Astrocyte of the spinal cord (primary cell): ENCODE results near the gene CCR7.

ENCODE experiments used
- DNase-seq: peaks from one replicate; pipeline ENCODE4 v3.0.0; 2011; ENCODE audit warnings: low read depth, low spot score
- H3K4me3 ChIP-seq: 2 replicates; pipeline ENCODE4 v1.5.1; 2011; ENCODE audit warnings: low read depth, mild to moderate bottlenecking, low read length, moderate library complexity
- in situ Hi-C: cut with HindIII; loops from 2 replicates; pipeline ENCODE4 v1.10.0; 2017; ENCODE audit warnings: low sequenced_read_pairs
- TF ChIP-seq, protein P1 (sequence below): IDR thresholded peaks from 2 replicates; pipeline ENCODE4 v1.5.1; 2012; ENCODE audit warnings: low read depth, mild to moderate bottlenecking, low read length, inconsistent platforms

CCR7 gene

DNA sequence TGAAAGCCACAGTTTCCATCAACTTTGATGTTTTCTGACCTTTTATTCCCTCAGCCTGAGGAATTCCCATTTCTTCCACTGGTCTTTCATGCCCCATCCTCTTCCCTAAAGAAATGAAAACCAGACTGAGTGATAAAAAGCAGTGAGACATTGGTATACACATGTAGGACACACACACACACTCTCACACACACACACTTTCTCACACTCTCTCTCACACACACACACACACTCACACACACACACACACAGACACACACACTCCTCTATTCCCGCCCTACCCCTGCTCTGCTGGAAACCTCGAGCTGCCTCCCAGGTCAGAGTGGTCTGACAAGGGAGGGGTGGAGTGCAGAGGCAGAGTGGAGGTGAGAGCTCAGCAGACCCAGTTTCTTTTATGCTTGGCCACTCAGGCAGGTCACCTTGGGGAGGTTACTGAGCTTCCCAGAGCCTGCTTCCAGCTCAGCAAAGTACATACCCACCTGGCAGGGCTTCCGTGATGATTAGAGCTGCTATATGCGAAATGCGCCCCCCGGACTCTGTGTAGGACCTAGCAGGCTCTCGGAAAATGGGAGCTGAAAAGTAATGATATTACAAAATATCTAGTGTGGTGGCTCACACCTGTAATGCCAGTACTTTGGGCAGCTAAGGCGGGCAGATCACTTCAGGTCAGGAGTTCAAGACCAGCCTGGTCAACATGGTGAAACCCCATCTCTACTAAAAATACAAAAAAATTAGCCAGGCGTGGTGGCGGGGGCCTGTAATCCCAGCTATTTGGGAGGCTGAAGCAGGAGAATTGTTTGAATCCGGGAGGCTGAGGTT lies 30.7 kb downstream of the CCR7 start:
- TF ChIP-seq, protein P1, sequence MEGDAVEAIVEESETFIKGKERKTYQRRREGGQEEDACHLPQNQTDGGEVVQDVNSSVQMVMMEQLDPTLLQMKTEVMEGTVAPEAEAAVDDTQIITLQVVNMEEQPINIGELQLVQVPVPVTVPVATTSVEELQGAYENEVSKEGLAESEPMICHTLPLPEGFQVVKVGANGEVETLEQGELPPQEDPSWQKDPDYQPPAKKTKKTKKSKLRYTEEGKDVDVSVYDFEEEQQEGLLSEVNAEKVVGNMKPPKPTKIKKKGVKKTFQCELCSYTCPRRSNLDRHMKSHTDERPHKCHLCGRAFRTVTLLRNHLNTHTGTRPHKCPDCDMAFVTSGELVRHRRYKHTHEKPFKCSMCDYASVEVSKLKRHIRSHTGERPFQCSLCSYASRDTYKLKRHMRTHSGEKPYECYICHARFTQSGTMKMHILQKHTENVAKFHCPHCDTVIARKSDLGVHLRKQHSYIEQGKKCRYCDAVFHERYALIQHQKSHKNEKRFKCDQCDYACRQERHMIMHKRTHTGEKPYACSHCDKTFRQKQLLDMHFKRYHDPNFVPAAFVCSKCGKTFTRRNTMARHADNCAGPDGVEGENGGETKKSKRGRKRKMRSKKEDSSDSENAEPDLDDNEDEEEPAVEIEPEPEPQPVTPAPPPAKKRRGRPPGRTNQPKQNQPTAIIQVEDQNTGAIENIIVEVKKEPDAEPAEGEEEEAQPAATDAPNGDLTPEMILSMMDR: no peak
- no peak overlapping the region for H3K4me3 ChIP-seq
- no peak for DNase-seq
- in situ Hi-C loops: no loop called here

DNA sequence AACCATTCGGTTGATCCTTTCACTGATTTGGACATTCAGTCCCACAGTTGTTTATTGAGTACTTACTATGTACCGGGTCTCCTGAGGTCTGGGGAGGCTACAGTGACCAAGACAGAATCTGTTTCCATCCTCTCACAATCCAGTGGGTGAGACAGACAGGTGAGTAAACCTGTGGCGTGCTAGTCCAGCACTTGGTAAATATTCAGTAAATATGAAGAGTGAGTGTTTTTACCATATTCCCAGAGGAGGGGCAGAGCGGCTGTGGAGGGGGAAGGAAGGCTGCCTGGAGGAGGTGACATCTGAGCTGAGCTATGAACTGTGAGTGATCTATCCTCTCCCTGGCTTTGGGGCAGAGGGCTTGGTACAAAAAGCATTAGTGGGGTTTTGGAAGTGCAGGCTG lies 31.4 kb downstream of the CCR7 start:
- in situ Hi-C loops: no loop called here
- DNase-seq: no peak
- TF ChIP-seq, protein P1: no peak
- no peak overlapping the region for H3K4me3 ChIP-seq

DNA sequence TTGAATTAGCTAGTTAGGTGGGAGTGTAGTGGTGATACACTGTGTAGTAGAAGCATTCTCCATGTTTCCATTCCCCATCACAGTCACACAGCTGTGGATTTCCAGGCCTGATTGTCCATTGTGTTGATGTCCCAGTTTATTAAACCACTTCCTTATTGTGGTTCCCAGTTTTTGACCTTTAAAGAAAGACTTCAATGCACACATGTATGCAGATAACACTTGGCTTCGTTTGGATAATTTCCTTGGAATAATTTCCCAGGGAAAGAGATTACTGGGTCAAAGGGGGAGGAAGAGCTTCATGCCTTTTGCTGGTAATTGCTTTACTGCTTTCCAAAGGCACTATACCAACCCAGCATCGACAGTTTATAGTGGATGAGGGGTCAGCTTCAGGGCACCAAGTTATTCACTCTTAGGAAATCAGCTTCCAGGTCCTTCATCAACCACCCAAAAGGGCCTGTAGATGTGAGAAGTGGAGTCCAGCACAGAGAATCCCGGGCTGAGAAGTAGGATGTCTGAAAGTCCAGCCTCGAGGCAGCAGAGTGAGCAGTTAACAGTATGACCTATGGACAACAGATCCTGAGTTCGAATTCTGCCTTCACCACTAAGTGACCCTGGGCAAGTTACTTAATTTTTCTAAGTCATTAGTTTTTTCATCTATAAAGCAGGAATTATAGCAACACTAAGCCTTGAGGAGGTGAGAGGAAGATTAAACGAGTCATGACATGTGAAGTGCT lies 32.6 kb downstream of the CCR7 start:
- DNase-seq: no peak
- TF ChIP-seq, protein P1: no peak
- in situ Hi-C loops: no loop called here
- H3K4me3 ChIP-seq: no peak overlapping the region

DNA sequence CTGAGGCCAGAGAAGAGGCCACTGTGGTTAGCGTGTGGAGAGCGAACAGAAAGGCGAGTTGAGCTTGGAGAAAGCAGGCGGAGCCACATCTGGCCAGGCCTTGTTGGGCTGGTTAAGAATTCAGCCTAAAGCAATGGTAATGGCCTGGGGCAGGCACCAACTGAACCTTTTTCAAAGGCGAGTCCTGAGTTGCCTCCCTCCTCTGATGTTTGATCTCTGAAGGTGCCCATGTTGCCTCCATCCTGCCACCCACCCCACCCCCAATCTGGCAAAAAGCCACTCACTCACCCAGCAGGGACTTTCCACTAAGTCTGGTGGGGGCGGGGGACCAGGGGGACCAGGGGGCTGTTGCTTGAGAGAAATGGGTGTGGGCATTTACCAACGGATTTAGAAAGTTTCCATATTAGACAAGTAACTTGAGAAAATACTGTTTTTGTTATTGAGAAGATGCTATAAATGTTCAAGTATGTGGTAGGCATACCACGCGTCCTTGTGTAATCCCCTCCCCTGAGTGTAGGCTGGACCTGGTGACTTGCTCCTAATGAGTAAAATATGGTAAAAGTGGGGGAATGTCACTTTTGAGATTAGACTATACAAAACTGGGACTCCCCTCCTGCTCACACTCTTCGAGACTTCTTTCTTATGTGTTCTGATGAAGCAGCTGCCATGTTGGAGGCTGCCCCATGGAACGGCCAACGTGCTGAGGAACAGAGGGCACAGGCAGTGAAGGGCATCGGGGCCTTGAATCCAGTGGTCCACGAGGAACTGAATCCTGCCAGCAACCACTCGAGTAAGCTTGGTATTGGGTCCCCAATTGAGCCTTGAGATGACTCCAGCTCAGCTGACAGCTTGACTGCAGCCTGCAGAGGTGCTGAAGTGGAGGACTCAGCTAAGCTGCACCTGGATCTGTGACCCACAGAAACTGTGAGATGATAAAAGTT lies 34.0 kb downstream of the CCR7 start:
- H3K4me3 ChIP-seq: no peak overlapping the region
- DNase-seq: no peak
- TF ChIP-seq, protein P1: no peak
- in situ Hi-C loops: no loop called here

DNA sequence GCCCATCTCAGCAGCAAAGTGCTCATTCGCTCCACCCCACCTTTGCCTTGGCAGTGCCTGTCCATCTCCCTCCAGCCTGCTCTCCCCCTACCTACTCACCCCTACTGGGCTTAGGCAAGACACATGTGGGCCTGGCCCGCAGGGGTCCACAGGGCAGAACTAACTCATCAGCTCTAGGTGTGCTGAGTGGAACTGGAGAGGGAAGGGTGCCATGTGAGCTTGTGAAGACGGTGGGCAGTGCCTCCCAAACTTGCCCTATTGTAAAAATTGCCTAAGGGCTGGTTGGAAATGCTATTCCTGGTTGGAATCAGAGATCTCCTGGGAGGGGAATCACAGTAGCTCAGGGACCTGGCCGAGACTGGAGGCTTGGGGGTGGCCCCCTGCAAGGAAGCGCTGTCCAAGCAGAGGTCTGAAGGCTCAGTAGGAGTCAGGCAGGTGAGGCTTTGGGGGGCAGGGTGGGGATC lies 34.7 kb downstream of the CCR7 start:
- DNase-seq: no peak
- TF ChIP-seq, protein P1: no peak
- in situ Hi-C loops: no loop called here
- H3K4me3 ChIP-seq: no peak overlapping the region

DNA sequence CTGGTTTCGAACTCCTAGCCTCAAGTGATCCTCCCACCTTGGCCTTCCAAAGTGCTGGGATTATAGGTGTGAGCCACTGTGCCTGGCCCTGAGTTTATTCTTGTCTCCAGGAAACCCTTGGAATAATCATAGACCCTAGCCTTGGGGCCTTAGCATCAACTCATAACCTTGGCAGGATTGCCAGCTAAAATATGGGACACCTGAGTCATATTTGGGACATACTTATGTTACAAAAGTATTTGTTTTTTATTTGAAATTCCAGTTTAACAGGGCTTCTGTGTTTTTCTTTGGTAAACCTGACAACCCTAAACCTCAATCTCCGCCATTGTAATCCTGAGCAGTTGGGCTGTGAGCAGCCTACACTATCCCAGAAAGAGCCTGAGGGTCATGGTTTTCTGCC lies 35.3 kb downstream of the CCR7 start:
- H3K4me3 ChIP-seq: no peak overlapping the region
- DNase-seq: no peak
- in situ Hi-C loops: no loop called here
- TF ChIP-seq, protein P1: no peak
